Trophoblast cell (in vitro differentiated cells and primary cell): ENCODE measurements around the gene FTO.
A peak's percentile ranks its signal among the peaks of the same experiment; 100 is the strongest.

ENCODE experiments used
- DNase-seq, 2 donors: peaks; one replicate each; pipeline ENCODE4 v3.0.0-alpha.2; 2016
- H2AFZ ChIP-seq: 2 replicates; pipeline ENCODE4 v1.6.1; 2013; ENCODE audit warnings: low read length, moderate library complexity, mild to moderate bottlenecking; ENCODE audit not compliant: insufficient read depth, poor library complexity
- H2AK5ac ChIP-seq: 2 replicates; pipeline ENCODE4 v1.6.1; 2013; ENCODE audit warnings: mild to moderate bottlenecking, low read length
- H2BK120ac ChIP-seq: 2 replicates; pipeline ENCODE4 v1.6.1; 2013; ENCODE audit warnings: low read length, mild to moderate bottlenecking, moderate library complexity; ENCODE audit not compliant: insufficient read depth, poor library complexity
- H2BK12ac ChIP-seq: 2 replicates; pipeline ENCODE4 v1.6.1; 2013; ENCODE audit warnings: mild to moderate bottlenecking, low read length, moderate library complexity
- H2BK5ac ChIP-seq: 2 replicates; pipeline ENCODE4 v1.6.1; 2013; ENCODE audit warnings: low read length, low read depth, moderate library complexity, mild to moderate bottlenecking; ENCODE audit not compliant: poor library complexity
- H3K14ac ChIP-seq: 2 replicates; pipeline ENCODE4 v1.6.1; 2013; ENCODE audit warnings: mild to moderate bottlenecking, low read length
- H3K18ac ChIP-seq: 2 replicates; pipeline ENCODE4 v1.6.1; 2013; ENCODE audit warnings: mild to moderate bottlenecking, low read length
- H3K23ac ChIP-seq: 2 replicates; pipeline ENCODE4 v1.6.1; 2013; ENCODE audit warnings: low read length
- H3K27ac ChIP-seq: 2 replicates; pipeline ENCODE4 v1.5.1; 2013; ENCODE audit warnings: low read depth, mild to moderate bottlenecking, inconsistent platforms, low read length, moderate library complexity
- H3K27me3 ChIP-seq: 2 replicates; pipeline ENCODE4 v1.6.1; 2013; ENCODE audit warnings: inconsistent platforms, mild to moderate bottlenecking, low read length, moderate library complexity; ENCODE audit not compliant: insufficient read depth
- H3K36me3 ChIP-seq, 2 experiments: 1 replicate in 1 of 2; 2 replicates in 1 of 2; pipeline ENCODE4 v1.6.1; 2013; ENCODE audit warnings: low read length in 2 of 2, mild to moderate bottlenecking in 2 of 2, moderate library complexity in 1 of 2; ENCODE audit not compliant: insufficient read depth in 2 of 2, control insufficient read depth in 1 of 2
- H3K4ac ChIP-seq: 2 replicates; pipeline ENCODE4 v1.6.1; 2013; ENCODE audit warnings: low read depth, mild to moderate bottlenecking, low read length, moderate library complexity
- H3K4me1 ChIP-seq, 2 experiments: 1 replicate in 1 of 2; 2 replicates in 1 of 2; pipeline ENCODE4 v1.6.1; 2013; ENCODE audit warnings: low read length in 2 of 2, mild to moderate bottlenecking in 2 of 2, moderate library complexity in 1 of 2; ENCODE audit not compliant: insufficient read depth in 2 of 2, control insufficient read depth in 1 of 2
- H3K4me2 ChIP-seq: 2 replicates; pipeline ENCODE4 v1.6.1; 2013; ENCODE audit warnings: inconsistent platforms, mild to moderate bottlenecking, low read length, moderate library complexity
- H3K4me3 ChIP-seq: 2 replicates; pipeline ENCODE4 v1.5.1; 2013; ENCODE audit warnings: mild to moderate bottlenecking, low read depth, low read length, inconsistent platforms
- H3K79me1 ChIP-seq: one replicate; pipeline ENCODE4 v1.6.1; 2013; ENCODE audit warnings: low read length
- H3K79me2 ChIP-seq: 2 replicates; pipeline ENCODE4 v1.6.1; 2013; ENCODE audit warnings: low read length, mild to moderate bottlenecking; ENCODE audit not compliant: control insufficient read depth, insufficient read depth, poor library complexity
- H3K9ac ChIP-seq: 2 replicates; pipeline ENCODE4 v1.6.1; 2013; ENCODE audit warnings: mild to moderate bottlenecking, low read length
- H3K9me3 ChIP-seq: 2 replicates; pipeline ENCODE4 v1.6.1; 2013; ENCODE audit warnings: low read depth, mild to moderate bottlenecking, control low read depth, inconsistent platforms, low read length; ENCODE audit not compliant: insufficient read depth
- H4K12ac ChIP-seq: 2 replicates; pipeline ENCODE4 v1.6.1; 2013; ENCODE audit warnings: low read depth, mild to moderate bottlenecking, low read length, moderate library complexity
- H4K8ac ChIP-seq: 2 replicates; pipeline ENCODE4 v1.6.1; 2013; ENCODE audit warnings: low read depth, mild to moderate bottlenecking, low read length, moderate library complexity
- H4K91ac ChIP-seq: one replicate; pipeline ENCODE4 v1.6.1; 2013; ENCODE audit warnings: low read depth, mild to moderate bottlenecking, low read length, moderate library complexity
- WGBS: extraction: QIAGEN DNeasy Blood & Tissue Kit; methylation state at CpG from one replicate; pipeline ENCODE4 v1.1.7; 2013; ENCODE audit warnings: missing lambda C conversion rate; ENCODE audit not compliant: insufficient read length, insufficient coverage; ENCODE audit errors: extremely low coverage; 5-methylcytosine and 5-hydroxymethylcytosine counted together

The FTO gene

DNA sequence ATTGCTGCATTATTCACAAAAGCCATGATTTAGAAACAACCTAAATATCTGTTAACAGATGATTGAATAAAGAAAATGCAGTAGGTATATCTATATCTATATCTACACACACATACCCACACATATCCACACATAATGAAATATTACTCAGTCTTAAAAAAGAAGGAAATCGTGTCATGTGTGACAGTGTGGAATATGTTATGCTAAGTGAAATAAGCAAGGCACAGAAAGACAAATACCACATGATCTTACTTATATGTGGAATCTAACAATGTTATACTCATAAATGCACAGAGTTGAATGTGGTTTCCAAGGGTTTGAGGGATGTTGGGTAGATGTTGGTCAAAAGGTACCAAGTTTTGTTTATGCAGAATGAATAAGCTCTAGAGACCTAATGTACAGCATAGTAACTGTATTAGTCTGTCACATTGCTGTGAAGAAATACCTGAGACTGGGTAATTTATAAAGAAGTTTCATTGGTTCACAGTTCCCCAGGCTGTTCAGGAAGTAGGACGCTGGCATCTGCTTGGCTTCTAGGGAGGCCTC is 156.1 kb downstream of the FTO start:
- Histone ChIP-seq H2AK5ac (no peak overlapping the region), H3K4ac (no peak overlapping the region), H4K12ac (no peak overlapping the region)

DNA sequence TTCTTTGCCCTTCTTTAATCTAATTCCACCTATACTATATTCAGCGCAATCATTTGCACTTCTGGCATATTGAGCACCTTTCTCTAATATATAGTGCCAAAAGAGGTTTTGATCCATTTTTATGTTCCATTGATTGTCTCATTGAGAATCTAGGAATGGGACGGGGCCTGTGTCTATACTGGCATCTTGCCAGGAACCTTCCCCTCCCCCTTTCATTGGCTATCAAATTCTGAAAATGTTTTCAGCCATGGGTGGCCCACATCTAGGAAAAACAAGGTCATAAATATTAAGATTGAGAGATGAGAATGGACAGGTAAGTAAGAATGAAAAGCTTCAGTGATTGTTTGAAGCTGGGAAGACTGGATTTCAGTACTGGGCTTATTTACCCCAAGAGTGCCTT is 159.9 kb downstream of the FTO start:
- WGBS, result no CpG with 5 or more reads among the region's 2 CpGs
- Histone ChIP-seq H3K4ac (peak overlapping the region; percentile 75), H3K18ac (no peak overlapping the region), H2AK5ac (no peak overlapping the region), H4K91ac (no peak overlapping the region), H3K23ac (peak overlapping the region; percentile 85), H3K9me3 (no peaks in the 10 kb centered on the region), H3K4me2 (no peak overlapping the region), H3K4me3 (no peak overlapping the region), H3K36me3 (peaks cover 0 to 2% of the 10 kb centered on the region in 2 experiments), H3K9ac (no peak overlapping the region), H3K4me1 (peaks cover 3 to 10% of the 10 kb centered on the region in 2 experiments), H3K79me1 (peaks cover 5% of the 10 kb centered on the region), H3K79me2 (no peaks in the 10 kb centered on the region), H4K12ac (no peak overlapping the region), H2BK12ac (no peak overlapping the region), H3K27ac (peak overlapping the region; percentile 25), H2BK5ac (no peak overlapping the region), H4K8ac (no peak overlapping the region), H3K14ac (no peak overlapping the region), H3K27me3 (no peaks in the 10 kb centered on the region), H2BK120ac (peak overlapping the region; percentile 66), H2AFZ (no peak overlapping the region)
- DNase-seq, result no peak

More for the DNA sequence above, 156.1 kb downstream of the FTO start:
- Histone ChIP-seq H4K8ac (no peak overlapping the region), H3K18ac (no peak overlapping the region), H3K4me3 (no peak overlapping the region), H3K36me3 (peaks cover 0 to 2% of the 10 kb centered on the region in 2 experiments), H3K14ac (no peak overlapping the region), H3K27ac (no peak overlapping the region), H3K79me1 (peaks cover 4% of the 10 kb centered on the region), H4K91ac (no peak overlapping the region), H2BK5ac (no peak overlapping the region), H3K4me1 (peaks cover 3 to 9% of the 10 kb centered on the region in 2 experiments), H3K4me2 (no peak overlapping the region), H3K27me3 (no peaks in the 10 kb centered on the region), H2BK120ac (no peak overlapping the region), H3K9ac (no peak overlapping the region), H2BK12ac (no peak overlapping the region), H3K9me3 (no peaks in the 10 kb centered on the region), H3K23ac (no peak overlapping the region), H2AFZ (no peak overlapping the region), H3K79me2 (no peaks in the 10 kb centered on the region)
- no peak for DNase-seq
- no CpG with 5 or more reads among the region's 2 CpGs for WGBS

DNA sequence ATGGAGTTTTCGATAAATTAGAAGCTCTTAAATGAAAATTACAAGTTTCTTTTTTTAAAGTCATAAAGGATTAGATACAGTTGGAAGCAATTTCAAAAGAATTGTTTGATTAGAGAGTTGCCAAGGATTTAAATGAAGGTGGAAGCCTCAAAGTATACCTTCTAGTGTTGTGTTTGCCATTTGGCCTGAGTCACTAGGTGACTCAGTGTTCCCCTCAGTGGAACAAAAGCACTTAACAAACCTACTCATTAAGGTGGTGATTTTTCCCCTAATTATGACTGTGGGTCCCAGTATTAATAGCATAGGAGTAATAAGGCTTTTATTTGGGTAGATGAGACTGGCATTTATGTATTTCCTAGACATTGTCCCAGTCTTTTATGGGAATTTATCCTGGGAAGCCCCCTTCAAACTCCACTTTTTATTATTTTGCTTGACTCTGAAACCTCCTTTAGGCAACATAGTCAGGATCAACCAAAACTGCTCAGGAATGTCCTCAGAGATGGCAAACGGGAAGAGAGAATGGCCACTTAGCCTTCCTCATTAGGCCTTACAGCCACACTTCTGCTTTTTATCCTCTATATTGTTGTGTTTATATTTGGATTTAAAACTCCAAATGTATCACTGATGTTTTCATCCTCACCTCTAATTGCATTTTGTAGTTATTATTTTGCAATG is 161.0 kb downstream of the FTO start:
- Histone ChIP-seq H3K36me3 (peaks cover 0 to 2% of the 10 kb centered on the region in 2 experiments), H2BK120ac (peak overlapping the region; percentile 62), H3K4me1 (peaks cover 3 to 10% of the 10 kb centered on the region in 2 experiments), H3K27ac (peak overlapping the region; percentile 87), H3K79me2 (no peaks in the 10 kb centered on the region), H4K12ac (no peak overlapping the region), H3K9me3 (no peaks in the 10 kb centered on the region), H3K18ac (no peak overlapping the region), H3K4me3 (no peak overlapping the region), H2BK5ac (peak overlapping the region; percentile 79), H3K14ac (no peak overlapping the region), H2AK5ac (no peak overlapping the region), H3K4ac (no peak overlapping the region), H2AFZ (no peak overlapping the region), H3K79me1 (peaks cover 5% of the 10 kb centered on the region), H3K4me2 (no peak overlapping the region), H3K23ac (no peak overlapping the region), H4K8ac (no peak overlapping the region), H2BK12ac (no peak overlapping the region), H3K27me3 (no peaks in the 10 kb centered on the region), H3K9ac (no peak overlapping the region), H4K91ac (no peak overlapping the region)
- no peak for DNase-seq
- no CpG with 5 or more reads among the region's 2 CpGs for WGBS

DNA sequence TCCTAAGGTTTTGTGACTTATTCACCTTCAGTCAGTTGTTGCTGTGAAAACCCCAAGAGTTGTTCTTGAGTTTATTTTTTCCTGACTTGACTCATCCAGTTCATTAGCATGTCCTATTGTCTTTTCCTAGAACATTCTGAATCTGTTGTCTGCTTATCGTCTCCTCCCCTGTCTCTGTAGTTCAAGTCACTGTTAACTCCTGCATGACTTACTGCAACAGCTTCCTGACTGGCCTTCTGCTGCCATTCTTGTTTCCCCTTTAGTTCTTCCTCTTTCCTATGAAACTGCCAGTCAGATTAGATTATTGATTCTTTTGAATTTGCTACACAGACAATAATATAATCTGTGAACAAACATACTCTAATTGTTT is 161.5 kb downstream of the FTO start:
- DNase-seq, result peak in 1 of 2 donors; percentile 13
- H3K9me3 ChIP-seq, result no peaks in the 10 kb centered on the region
- no peak overlapping the region for H4K91ac ChIP-seq
- peak overlapping the region; percentile 87 for H3K27ac ChIP-seq
- H3K9ac ChIP-seq, result no peak overlapping the region
- H3K4me1 ChIP-seq, result peaks cover 3 to 10% of the 10 kb centered on the region in 2 experiments
- no peak overlapping the region for H2BK12ac ChIP-seq
- no peak overlapping the region for H4K12ac ChIP-seq
- H2AK5ac ChIP-seq, result no peak overlapping the region
- H3K4me2 ChIP-seq, result no peak overlapping the region
- H2BK5ac ChIP-seq, result no peak overlapping the region
- no peak overlapping the region for H3K18ac ChIP-seq
- no peak overlapping the region for H3K4me3 ChIP-seq
- no peak overlapping the region for H2AFZ ChIP-seq
- peaks cover 0 to 2% of the 10 kb centered on the region in 2 experiments for H3K36me3 ChIP-seq
- H3K27me3 ChIP-seq, result no peaks in the 10 kb centered on the region
- H2BK120ac ChIP-seq, result no peak overlapping the region
- no peak overlapping the region for H3K14ac ChIP-seq
- no peak overlapping the region for H4K8ac ChIP-seq
- WGBS, result no CpG with 5 or more reads among the region's 1 CpG
- no peak overlapping the region for H3K23ac ChIP-seq
- no peaks in the 10 kb centered on the region for H3K79me2 ChIP-seq
- no peak overlapping the region for H3K4ac ChIP-seq
- peaks cover 5% of the 10 kb centered on the region for H3K79me1 ChIP-seq
